ENCODE results near the gene GATA3. TPM values are rescaled to one million over a fixed set of nuclear protein-coding genes. Genes with fewer than 3 reads are reported as not detected.

GATA3 gene
- total and polyA plus RNA-seq, 8 donors = 1.7 to 4.7 (median 2.7) TPM

- Histone ChIP-seq H3K27me3 (peaks cover 98 to 100% of the 10 kb centered on the region in 2 donors), H3K4me3 (peak overlapping the region in 1 of 2 donors; percentile 27), H3K27ac (no peak overlapping the region), H3K36me3 (no peaks in the 10 kb centered on the region), H3K9me3 (no peaks in the 10 kb centered on the region), H3K4me1 (peaks cover 7 to 68% of the 10 kb centered on the region in 2 donors)
- no peak for ATAC-seq
- no peak for DNase-seq
- intact Hi-C loops (cut with DNase I) = no loop called here
- TF ChIP-seq, protein P1, sequence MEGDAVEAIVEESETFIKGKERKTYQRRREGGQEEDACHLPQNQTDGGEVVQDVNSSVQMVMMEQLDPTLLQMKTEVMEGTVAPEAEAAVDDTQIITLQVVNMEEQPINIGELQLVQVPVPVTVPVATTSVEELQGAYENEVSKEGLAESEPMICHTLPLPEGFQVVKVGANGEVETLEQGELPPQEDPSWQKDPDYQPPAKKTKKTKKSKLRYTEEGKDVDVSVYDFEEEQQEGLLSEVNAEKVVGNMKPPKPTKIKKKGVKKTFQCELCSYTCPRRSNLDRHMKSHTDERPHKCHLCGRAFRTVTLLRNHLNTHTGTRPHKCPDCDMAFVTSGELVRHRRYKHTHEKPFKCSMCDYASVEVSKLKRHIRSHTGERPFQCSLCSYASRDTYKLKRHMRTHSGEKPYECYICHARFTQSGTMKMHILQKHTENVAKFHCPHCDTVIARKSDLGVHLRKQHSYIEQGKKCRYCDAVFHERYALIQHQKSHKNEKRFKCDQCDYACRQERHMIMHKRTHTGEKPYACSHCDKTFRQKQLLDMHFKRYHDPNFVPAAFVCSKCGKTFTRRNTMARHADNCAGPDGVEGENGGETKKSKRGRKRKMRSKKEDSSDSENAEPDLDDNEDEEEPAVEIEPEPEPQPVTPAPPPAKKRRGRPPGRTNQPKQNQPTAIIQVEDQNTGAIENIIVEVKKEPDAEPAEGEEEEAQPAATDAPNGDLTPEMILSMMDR (IDR thresholded peaks at IDR 0.05) = no peak
These were observed 5.2 kb upstream of the GATA3 start for GRCh38 chr10:8049045-8049864.

- TF ChIP-seq, protein P1 (IDR thresholded peaks at IDR 0.05) = no peak
- no peak for ATAC-seq
- Histone ChIP-seq H3K4me1 (peaks cover 7 to 70% of the 10 kb centered on the region in 2 donors), H3K4me3 (peak overlapping the region; percentile 8 to 27), H3K36me3 (no peaks in the 10 kb centered on the region), H3K9me3 (no peaks in the 10 kb centered on the region), H3K27me3 (peaks cover 98 to 100% of the 10 kb centered on the region in 2 donors), H3K27ac (no peak overlapping the region)
- no peak for DNase-seq
- intact Hi-C loops (cut with DNase I) = no loop called here
These were observed 4.5 kb upstream of the GATA3 start for GRCh38 chr10:8049865-8050555.

- Histone ChIP-seq H3K9me3 (no peaks in the 10 kb centered on the region), H3K4me3 (peak overlapping the region; percentile 8 to 27), H3K4me1 (peaks cover 3 to 72% of the 10 kb centered on the region in 2 donors), H3K27me3 (peaks cover 98 to 100% of the 10 kb centered on the region in 2 donors), H3K36me3 (no peaks in the 10 kb centered on the region), H3K27ac (no peak overlapping the region)
- no peak for DNase-seq
- intact Hi-C loops (cut with DNase I) = no loop called here
- ATAC-seq = no peak
- TF ChIP-seq, protein P1 (IDR thresholded peaks at IDR 0.05) = no peak
These were observed 3.9 kb upstream of the GATA3 start for GRCh38 chr10:8050556-8051108.

- no peak overlapping the region for H3K4me3 ChIP-seq
- peaks cover 98 to 100% of the 10 kb centered on the region in 2 donors for H3K27me3 ChIP-seq
- H3K4me1 ChIP-seq = peaks cover 3 to 73% of the 10 kb centered on the region in 2 donors
- TF ChIP-seq, protein P1 (IDR thresholded peaks at IDR 0.05) = no peak
- no peaks in the 10 kb centered on the region for H3K36me3 ChIP-seq
- H3K9me3 ChIP-seq = no peaks in the 10 kb centered on the region
- ATAC-seq (no peak), DNase-seq (no peak)
- H3K27ac ChIP-seq = no peak overlapping the region
- intact Hi-C loops (cut with DNase I) = no loop called here
These were observed 3.2 kb upstream of the GATA3 start for GRCh38 chr10:8051109-8051821.

Measured in left lung (tissue), 10 donors.